GM21529 (cell line): ENCODE results near the gene ZFYVE27.

Experiments used
- ATAC-seq: cut with Tn5 transposase; IDR thresholded peaks from one replicate; pipeline ENCODE4 v1.9.1; 2021; ENCODE audit not compliant: unreplicated experiment

Gene ZFYVE27

DNA sequence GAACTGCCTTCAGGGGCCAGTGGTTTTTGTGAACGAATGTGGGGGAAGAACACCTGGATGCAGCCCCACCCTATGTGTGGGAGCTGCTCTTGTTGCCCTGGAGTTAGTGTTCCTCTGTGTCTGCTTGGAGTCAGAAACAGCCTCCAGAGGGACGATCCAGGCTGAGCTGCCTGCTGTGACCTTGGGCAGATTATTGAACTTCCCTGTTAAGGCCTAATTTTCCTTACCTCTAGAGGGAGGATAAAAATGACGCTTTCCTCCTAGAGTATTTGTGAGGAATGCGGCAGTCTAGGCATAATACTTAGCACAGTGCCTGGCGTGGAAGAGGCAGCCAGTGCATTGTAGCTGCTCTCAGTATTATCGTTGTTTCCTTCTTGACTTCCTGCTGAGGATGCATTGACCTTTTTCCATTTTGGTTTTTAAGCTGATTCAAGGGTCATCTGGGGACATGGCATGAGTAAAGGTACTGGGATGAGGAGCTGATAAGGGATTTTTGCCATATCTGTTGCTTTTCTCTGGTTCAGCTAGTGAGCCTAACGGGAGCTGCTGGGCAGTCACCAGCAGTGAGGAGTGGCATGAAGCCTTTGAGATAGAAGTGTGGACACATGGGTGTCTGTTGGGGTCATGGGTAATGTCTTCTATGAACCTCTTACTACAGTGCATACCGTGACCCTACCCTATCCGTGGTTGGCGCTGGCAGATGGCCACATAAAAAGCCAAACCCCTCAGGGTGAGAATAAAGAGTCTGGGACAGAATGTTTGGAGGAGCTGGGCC lies 6.4 kb downstream of the ZFYVE27 start:
- no peak for ATAC-seq

DNA sequence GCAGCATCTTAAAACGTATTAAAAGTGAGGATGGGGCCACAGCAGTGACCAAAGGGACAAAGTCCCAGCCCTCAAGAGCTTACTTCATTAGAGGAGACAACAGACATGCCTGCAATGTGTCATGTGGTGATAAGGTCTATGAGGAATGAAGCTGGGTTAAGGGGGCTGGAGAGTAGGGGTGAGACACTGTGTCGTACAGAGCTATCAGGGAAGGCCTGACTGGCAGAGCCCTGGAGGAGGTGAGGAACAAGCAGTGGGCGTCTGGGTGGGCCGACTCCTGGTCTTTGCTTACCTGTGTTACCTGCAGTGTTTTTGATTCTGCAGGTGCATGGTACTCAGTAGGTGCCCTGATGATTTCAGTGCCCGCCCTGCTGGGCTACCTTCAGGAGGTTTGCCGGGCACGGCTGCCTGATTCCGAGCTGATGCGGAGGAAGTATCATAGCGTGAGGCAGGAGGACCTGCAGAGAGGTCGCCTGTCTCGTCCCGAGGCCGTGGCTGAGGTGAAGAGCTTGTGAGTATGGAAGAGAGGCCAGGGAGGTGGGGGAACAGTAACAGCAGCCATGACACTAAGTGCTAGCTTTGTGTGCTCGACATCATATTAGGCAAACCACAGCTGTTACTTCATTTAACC lies 7.6 kb downstream of the ZFYVE27 start:
- no peak for ATAC-seq

DNA sequence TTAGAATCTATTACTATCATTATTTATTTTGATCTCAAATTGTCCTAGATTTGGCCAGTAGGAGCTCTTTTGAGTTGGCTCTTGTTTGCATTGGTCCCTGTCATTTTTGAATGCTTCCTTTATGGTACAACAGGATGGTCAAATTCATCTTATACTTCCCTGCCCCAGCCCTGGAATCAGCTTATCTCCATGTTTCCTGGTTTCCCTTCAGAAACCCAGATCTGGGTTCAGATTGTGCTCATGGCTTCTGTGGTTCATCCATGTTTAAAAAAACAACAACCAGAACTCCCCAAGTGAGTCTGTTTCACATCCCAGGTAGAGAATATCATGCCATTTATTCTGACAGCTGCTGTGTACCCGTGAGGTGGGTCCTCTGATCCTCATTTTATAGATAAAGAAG lies 10.6 kb downstream of the ZFYVE27 start:
- ATAC-seq = no peak

DNA sequence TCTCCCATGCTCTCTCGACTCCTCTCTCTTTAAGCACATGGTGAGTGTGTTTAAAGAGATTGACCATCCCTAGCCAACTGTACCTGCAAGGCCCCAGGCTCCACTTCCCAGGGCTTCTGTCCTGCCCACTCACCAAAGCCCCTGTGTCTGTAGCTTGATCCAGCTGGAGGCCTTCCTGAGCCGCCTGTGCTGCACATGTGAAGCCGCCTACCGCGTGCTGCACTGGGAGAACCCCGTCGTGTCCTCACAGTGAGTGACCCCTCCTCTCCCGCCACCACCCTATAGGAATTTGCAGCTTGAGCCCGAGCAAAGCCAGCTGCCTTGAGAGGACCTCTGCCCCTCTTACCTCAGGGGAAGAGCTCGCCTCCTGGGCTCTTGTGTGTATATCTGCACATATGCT lies 11.2 kb downstream of the ZFYVE27 start:
- no peak for ATAC-seq

DNA sequence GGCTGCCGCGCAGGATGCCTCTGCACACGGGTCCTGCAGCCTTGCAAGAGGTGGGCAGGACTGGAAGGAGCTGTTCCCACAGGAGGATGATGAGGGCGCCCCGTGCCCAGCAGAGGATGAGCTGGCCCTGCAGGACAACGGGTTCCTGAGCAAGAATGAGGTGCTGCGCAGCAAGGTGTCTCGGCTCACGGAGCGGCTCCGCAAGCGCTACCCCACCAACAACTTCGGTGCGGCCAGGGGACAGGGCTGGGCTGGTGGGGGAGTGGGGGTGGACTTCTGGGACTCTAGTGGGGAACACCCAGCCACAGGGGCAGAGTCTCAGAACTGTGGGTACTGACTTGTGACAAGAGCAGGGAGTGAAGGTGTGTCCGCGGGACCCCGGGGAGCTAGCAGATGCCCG lies 16.0 kb downstream of the ZFYVE27 start:
- ATAC-seq = no peak

DNA sequence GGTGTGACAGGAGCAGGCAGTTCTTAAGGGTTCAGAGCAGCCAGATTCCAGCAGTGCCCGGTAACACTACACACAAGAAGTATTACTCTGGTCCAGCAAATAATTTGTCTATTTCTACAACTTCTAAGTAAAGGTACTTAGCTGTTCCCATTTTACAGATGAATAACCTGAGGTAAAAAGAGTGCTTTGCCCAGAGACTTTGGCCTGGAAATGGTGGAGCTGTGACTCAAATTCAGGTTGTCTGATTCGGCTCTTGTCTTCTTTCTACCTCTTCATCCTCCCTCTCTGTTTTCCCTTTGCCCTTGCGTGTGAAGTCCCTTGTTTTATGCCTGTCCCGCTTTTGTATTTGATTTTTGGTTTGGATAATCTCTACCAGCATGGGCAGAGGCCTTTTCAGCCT lies 17.8 kb downstream of the ZFYVE27 start:
- no peak for ATAC-seq

DNA sequence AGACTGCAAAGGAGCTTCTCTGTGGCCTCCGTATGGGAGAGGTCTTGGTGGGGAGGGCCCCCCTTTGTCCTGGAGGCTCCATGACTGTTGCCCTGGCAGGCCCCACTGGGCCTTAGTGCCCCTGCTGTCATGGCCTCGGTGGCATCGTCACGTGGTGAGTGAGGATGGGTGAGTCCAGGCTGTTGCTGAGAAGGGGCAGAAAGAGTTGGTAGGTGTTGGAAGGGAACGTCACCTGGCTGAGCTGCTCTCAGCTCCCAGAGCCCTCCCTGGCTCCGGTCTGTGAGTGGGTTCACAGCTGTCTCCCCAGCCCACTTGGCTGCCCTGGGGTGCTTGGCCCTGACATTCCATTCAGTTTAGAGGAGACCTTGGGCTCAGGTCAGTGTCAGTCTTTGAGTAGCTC lies 18.8 kb downstream of the ZFYVE27 start:
- no peak for ATAC-seq

DNA sequence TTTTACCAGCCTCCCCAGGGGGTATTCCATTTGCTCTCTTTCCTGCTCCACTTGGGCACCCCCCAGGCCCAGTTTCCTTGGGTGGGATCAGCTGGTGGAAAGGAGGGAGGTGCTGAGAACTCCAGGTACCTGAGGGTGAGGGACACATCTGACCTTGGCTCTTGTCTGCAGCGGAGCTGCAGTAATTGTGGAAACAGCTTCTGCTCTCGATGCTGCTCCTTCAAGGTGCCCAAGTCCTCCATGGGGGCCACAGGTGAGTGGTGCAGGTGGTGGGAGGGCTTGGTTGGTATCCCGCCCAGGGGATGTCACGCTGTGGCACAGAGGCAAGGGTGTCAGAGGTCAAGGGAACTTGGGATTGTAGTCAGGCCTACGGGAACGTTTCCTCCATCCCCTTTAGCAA lies 20.5 kb downstream of the ZFYVE27 start:
- ATAC-seq = no peak

DNA sequence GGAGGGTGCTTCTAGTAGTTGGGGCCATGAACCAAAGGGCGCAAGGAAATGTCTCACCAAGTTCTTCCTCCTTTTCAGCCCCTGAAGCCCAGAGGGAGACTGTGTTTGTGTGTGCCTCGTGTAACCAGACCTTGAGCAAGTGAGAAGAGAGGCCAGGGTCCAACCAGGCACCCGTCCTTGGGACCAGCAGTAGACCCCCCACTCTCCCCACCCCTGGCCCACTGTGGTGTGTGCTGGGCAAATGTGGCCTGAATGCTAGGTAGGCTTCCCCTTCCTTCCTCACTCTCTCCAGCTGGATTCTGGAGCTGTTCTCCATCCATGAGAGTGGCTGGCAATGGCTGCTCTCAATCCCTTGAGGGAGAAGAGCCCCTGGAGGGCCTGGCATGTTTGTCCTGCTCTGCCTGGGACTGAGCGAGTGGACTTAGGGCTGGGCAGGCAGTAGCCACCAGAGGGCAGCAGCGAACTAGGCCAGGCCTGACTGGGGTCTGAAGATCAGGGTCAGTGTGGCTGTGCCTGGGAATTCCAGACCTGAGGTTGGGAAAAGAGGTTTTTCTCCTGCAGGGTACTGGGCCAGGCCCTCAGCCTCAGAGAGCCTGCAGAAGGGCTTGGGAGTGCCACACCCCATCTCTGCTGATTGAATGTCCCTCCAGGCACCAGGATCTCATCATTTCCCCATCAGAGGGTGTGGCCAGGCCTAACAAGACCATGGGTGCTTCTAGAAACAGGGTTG lies 22.4 kb downstream of the ZFYVE27 start:
- ATAC-seq = no peak

DNA sequence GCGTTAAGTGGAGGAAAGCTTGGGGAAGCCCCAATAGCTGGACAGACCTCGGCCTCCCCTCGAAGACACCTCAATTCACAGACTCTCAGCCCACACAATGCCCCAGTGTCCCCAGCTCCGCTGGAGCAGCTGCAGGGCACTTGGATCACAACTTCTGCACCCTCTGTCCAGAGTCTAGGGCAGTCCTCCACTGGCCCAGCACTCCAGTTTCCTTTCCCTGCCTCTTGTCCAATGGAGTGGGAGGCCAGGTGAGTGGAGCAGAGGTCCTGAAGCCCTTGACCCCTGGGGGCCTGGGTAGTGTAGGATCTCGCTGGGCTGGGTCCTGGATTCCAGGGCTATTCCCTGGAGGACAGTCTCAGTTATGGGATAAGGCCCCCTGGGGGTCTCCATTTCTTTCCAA lies 23.0 kb downstream of the ZFYVE27 start:
- no peak for ATAC-seq

DNA sequence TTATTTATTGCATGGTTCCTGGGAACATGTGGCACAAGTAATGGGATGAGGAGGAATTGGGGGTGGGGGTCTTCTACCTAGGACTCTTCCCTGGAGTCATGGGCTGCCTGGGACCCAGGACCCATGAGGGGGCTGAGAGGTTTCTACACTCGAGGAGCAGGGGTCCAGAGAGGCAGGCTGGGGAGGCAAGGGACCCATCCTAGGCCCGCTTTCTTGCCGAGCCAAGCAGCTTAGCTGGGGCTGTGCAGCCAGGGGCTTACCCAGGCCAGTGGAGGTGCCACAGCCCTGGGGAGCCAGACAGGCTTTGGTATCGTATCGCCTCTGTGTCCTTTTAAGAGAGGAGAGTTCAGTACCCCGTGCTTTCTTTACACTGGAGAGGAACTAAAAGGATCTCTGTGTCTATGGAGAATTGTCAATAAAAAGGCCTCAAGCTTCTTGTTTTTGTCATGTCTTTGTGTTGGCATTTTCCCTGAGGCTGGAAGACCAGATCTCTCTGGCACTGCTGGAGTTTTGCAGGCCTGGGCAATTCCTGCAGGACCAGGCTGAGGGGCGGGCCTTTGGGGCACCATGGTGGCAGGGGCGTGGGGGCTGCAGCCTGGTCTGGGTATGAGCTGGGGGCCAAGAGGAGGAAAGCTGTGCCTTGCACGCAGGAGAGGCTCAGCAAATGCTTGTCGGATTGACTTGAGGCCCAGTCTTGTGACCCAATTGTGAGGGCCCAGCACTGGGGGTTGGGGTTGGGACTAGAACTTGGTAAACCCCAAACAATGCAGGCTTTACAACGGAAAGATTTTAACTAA lies 23.7 kb downstream of the ZFYVE27 start:
- no peak for ATAC-seq

DNA sequence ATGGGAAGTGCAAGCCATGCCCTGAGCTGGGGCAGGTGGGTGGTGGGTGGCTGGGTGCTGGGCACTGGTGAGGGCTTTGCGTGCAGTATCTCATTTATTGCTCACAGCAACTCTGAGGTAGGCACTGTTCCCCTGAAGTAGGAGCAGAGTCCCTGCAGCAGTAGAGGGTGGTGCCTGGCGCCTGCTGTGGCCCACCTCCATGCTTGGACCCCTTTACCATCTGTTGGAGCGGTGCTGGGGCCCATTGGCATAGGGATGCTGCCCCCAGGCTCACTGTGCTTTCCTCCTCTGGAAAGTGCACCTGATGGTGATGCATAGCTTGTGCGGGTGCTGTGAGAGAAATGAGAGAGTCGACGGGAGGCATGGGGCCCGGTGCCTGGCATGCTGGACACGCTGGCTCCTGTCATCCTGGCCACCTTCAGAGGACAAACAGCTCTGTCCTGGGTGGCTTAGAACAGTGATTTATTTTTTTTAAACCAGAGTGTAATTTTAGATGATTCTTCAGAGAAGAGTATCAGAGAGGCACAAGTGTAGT lies 24.5 kb downstream of the ZFYVE27 start:
- no peak for ATAC-seq

DNA sequence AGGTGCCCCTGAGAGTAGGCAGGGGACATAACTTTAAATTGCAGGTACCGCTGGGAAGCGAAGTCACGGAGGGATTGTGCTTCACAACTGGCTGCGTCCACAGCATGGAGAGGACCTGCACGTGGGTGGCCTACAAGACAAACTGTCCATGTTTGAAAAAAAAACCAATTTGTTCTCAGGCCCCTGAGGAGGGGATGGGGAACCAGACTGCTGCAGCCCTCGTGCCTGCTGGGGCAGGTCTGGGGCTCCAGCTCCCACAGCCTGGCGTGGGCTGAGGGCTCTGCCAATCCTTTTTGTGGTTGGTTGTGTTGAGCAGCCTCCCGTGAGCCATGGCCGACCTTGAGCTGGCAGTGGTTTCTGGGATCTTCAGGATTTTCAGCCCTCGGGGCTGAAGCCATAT lies 25.1 kb downstream of the ZFYVE27 start:
- no peak for ATAC-seq

DNA sequence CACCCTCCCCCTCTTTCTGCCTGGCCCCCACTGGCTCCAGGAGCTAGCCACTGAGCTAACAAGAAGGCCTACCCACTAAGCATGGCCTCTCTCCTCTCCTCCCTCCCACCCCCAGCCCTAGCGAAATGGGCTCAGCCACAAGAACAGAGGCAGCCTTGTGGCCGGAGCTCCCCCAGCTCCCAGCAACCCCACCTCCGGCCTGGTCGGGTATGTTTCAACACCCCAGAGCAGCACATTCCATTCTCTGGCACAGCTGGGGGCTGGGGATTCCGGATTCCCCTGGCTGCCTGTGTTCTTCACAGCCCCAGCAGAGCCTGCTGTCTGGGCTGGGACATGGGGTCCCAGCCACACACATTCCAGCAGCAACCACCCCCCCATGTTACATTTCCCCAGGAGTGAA lies 25.9 kb downstream of the ZFYVE27 start:
- no peak for ATAC-seq

DNA sequence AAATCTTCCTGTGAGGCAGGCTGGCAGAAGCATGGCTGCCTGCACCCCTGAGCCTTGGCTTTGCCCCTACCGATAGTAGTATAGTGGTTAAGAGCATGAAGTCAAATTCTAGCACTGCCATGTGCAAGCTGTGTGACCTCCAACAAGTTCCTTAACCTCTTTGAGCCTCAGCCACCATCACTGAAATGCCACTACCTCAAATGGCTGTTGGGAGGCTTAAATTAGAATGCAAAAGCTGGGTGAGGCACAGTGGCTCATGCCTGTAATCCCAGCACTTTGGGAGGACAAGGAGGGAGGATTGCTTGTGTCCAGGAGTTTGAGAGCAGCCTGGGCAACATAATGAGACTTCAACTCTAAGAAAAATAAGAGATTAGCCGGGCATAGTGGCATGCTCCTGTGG lies 26.5 kb downstream of the ZFYVE27 start:
- ATAC-seq = no peak

DNA sequence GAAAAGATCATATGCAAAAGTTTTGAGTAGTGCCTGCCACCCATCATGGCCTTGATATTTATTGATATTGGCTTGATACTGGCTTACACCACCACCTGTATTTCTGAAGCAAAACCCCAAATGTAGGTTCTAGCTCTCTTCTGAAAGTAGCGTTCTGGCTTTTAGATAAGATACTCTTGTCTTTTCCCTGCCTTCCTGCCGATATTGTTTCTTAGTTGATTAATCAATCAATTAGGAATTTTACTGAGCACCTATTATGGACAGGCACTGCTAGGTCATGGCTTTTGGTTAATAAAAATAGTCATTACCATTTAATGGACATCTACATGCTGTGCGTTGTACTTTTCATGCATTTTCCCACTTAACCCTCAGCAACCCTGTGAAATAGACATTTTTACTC lies 27.0 kb downstream of the ZFYVE27 start:
- no peak for ATAC-seq

DNA sequence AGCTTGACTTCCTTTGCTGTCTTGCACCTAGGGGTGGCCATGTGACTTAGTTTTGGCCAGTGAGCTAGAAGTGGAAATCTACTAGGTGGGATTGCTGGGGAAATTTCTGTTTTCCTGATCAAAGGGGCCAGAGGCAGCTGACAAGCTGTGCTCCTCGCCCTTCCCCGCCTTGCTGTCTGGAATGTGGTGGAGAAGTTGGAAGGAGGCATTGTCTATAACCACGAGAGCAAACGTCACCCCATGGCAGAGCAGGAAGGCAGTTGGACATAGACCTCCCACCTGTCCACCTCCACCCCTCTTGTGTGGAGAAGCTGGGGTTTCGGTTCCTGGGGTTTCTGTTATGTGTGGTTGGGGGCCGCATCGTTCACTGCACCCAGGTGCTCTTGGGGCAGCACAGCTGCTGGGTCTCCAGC lies 27.6 kb downstream of the ZFYVE27 start:
- no peak for ATAC-seq

DNA sequence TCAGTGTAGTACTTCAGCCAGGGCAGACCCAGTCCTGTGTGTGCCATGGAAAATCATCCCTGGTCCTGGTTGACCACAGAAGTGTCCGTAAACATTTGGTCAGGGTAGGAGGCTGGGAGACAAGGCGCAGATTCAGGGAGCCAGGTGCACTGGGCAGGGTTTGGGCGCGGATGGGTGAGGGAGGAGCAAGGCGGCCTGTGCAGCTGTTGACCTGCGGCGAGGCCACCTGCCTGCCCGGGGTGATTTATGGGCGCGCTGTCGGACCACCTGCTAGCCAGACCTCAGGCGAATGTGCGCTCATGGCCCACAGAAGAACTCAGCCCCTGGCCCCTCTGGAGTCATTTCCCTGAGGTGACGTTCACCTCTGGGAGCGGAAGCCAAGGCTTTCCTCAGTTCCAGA lies 28.3 kb downstream of the ZFYVE27 start:
- no peak for ATAC-seq

DNA sequence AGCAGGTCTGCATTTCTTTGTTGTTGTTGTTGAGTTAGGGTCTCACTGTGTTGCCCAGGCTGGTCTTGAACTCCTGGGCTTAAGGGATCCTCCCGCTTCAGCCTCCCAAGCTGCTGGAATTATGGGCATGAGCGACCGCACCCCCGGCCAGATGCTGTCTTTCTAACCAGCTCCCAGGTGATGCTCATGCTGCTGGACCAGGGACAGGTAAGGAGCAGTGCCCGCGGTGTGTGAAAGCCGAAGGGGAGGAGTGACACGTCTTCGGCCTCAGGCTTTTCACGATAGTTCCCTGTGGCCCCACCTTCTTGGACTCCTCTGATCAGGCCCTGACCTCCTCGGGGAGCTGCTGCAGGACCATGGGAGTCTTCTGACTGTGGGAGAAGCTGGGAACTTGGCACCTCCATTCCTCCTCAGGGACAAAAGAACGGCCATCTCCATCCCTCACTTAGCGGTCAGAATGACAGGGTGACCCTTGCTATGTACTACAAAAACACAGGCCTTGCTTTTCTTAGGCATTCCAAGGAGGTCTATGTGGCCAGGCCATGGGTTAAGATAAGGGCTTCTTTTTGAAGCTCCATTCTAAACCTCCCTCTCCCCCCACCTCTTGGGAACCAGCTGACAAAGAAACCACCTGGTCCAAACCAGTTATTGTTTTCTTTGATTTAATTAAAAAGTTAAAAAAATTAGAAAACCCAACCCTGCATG lies 29.3 kb downstream of the ZFYVE27 start:
- ATAC-seq = no peak
